ENCODE measurements around the gene CHRM5.

CHRM5 gene

GRCh38 chr15:33955945-33956344, 12.4 kb upstream of the CHRM5 start:
- Histone ChIP-seq H2BK12ac (ENCODE audit: low read length) (no peak overlapping the region), H3K4me3 (ENCODE audit: low read length in 2 of 2) (no peak overlapping the region), H3K9me3 (replicated peaks in 1 of 2; ENCODE audit: control insufficient read depth in 2 of 2, insufficient read depth in 1 of 2, low read depth in 1 of 2, low read length in 2 of 2) (no peaks in the 10 kb centered on the region), H2AK5ac (ENCODE audit: low read depth, low read length) (no peak overlapping the region), H3K4me2 (ENCODE audit: insufficient read depth, low read length, poor library complexity, severe bottlenecking) (no peak overlapping the region), H4K8ac (ENCODE audit: low read depth, low read length) (no peak overlapping the region), H3K4ac (ENCODE audit: low read length) (no peak overlapping the region), H3K36me3 (replicated peaks in 1 of 2; ENCODE audit: control insufficient read depth in 2 of 2, insufficient read depth in 2 of 2, low read length in 2 of 2) (no peaks in the 10 kb centered on the region), H3K27ac (replicated peaks; ENCODE audit: low read length) (no peak overlapping the region), H2BK5ac (ENCODE audit: low read length) (no peak overlapping the region), H3K18ac (ENCODE audit: low read length) (no peak overlapping the region), H2AFZ (ENCODE audit: low read length) (no peak overlapping the region), H3K79me1 (ENCODE audit: low read depth, low read length) (no peaks in the 10 kb centered on the region), H3K27me3 (ENCODE audit: control insufficient read depth in 3 of 3, insufficient read depth in 3 of 3, low read depth in 1 of 3, low read length in 3 of 3) (no peaks in the 10 kb centered on the region), H3K14ac (ENCODE audit: low read length) (no peak overlapping the region), H2BK120ac (ENCODE audit: low read depth, low read length) (no peak overlapping the region), H2BK15ac (ENCODE audit: low read length) (no peak overlapping the region), H4K91ac (ENCODE audit: low read depth, low read length, poor library complexity) (no peak overlapping the region), H3K23ac (ENCODE audit: low read depth, low read length, poor library complexity) (no peak overlapping the region), H3K4me1 (ENCODE audit: control insufficient read depth in 2 of 2, insufficient read depth in 1 of 2, low read depth in 1 of 2, low read length in 2 of 2) (peaks cover 0 to 14% of the 10 kb centered on the region in 2 donors), H3K9ac (ENCODE audit: low read depth, low read length, poor library complexity) (no peak overlapping the region)
- no peak for DNase-seq (ENCODE audit: low spot score)
- WGBS, 2 donors (ENCODE audit: extremely low coverage in 2 of 2, insufficient read length in 2 of 2, insufficient replicate concordance in 1 of 2): no CpG with 5 or more reads among the region's 10 CpGs

- H4K8ac ChIP-seq (ENCODE audit: low read depth, low read length): no peak overlapping the region
- no peak overlapping the region for H2BK12ac ChIP-seq (ENCODE audit: low read length)
- H3K27ac ChIP-seq (replicated peaks; ENCODE audit: low read length): no peak overlapping the region
- no peak overlapping the region for H3K4me3 ChIP-seq (ENCODE audit: low read length in 2 of 2)
- H3K9ac ChIP-seq (ENCODE audit: low read depth, low read length, poor library complexity): no peak overlapping the region
- no peak overlapping the region for H3K18ac ChIP-seq (ENCODE audit: low read length)
- H2AK5ac ChIP-seq (ENCODE audit: low read depth, low read length): no peak overlapping the region
- no CpG with 5 or more reads among the region's 1 CpG for WGBS, 2 donors (ENCODE audit: extremely low coverage in 2 of 2, insufficient read length in 2 of 2, insufficient replicate concordance in 1 of 2)
- no peak overlapping the region for H4K91ac ChIP-seq (ENCODE audit: low read depth, low read length, poor library complexity)
- no peak overlapping the region for H3K4ac ChIP-seq (ENCODE audit: low read length)
- no peak overlapping the region for H3K23ac ChIP-seq (ENCODE audit: low read depth, low read length, poor library complexity)
- no peak for DNase-seq (ENCODE audit: low spot score)
- no peak overlapping the region for H2AFZ ChIP-seq (ENCODE audit: low read length)
- H2BK120ac ChIP-seq (ENCODE audit: low read depth, low read length): no peak overlapping the region
- H3K79me1 ChIP-seq (ENCODE audit: low read depth, low read length): no peaks in the 10 kb centered on the region
- no peaks in the 10 kb centered on the region for H3K9me3 ChIP-seq (replicated peaks in 1 of 2; ENCODE audit: control insufficient read depth in 2 of 2, insufficient read depth in 1 of 2, low read depth in 1 of 2, low read length in 2 of 2)
- H2BK15ac ChIP-seq (ENCODE audit: low read length): no peak overlapping the region
- no peak overlapping the region for H2BK5ac ChIP-seq (ENCODE audit: low read length)
- H3K4me2 ChIP-seq (ENCODE audit: insufficient read depth, low read length, poor library complexity, severe bottlenecking): no peak overlapping the region
- H3K14ac ChIP-seq (ENCODE audit: low read length): no peak overlapping the region
- no peaks in the 10 kb centered on the region for H3K27me3 ChIP-seq (ENCODE audit: control insufficient read depth in 3 of 3, insufficient read depth in 3 of 3, low read depth in 1 of 3, low read length in 3 of 3)
- no peaks in the 10 kb centered on the region for H3K36me3 ChIP-seq (replicated peaks in 1 of 2; ENCODE audit: control insufficient read depth in 2 of 2, insufficient read depth in 2 of 2, low read length in 2 of 2)
- peaks cover 0 to 14% of the 10 kb centered on the region in 2 donors for H3K4me1 ChIP-seq (ENCODE audit: control insufficient read depth in 2 of 2, insufficient read depth in 1 of 2, low read depth in 1 of 2, low read length in 2 of 2)
Measured at GRCh38 chr15:33956397-33956796, 11.9 kb upstream of the CHRM5 start.

GRCh38 chr15:33959844-33960548, 8.3 kb upstream of the CHRM5 start:
- H3K18ac ChIP-seq (ENCODE audit: low read length): no peak overlapping the region
- peaks cover 0 to 14% of the 10 kb centered on the region in 2 donors for H3K4me1 ChIP-seq (ENCODE audit: control insufficient read depth in 2 of 2, insufficient read depth in 1 of 2, low read depth in 1 of 2, low read length in 2 of 2)
- no peaks in the 10 kb centered on the region for H3K9me3 ChIP-seq (replicated peaks in 1 of 2; ENCODE audit: control insufficient read depth in 2 of 2, insufficient read depth in 1 of 2, low read depth in 1 of 2, low read length in 2 of 2)
- H2AK5ac ChIP-seq (ENCODE audit: low read depth, low read length): no peak overlapping the region
- H3K27me3 ChIP-seq (ENCODE audit: control insufficient read depth in 3 of 3, insufficient read depth in 3 of 3, low read depth in 1 of 3, low read length in 3 of 3): no peaks in the 10 kb centered on the region
- H3K14ac ChIP-seq (ENCODE audit: low read length): no peak overlapping the region
- H3K27ac ChIP-seq (replicated peaks; ENCODE audit: low read length): no peak overlapping the region
- no peak overlapping the region for H2BK120ac ChIP-seq (ENCODE audit: low read depth, low read length)
- H3K4ac ChIP-seq (ENCODE audit: low read length): no peak overlapping the region
- H3K36me3 ChIP-seq (replicated peaks in 1 of 2; ENCODE audit: control insufficient read depth in 2 of 2, insufficient read depth in 2 of 2, low read length in 2 of 2): no peaks in the 10 kb centered on the region
- H3K9ac ChIP-seq (ENCODE audit: low read depth, low read length, poor library complexity): no peak overlapping the region
- H2AFZ ChIP-seq (ENCODE audit: low read length): no peak overlapping the region
- H3K79me1 ChIP-seq (ENCODE audit: low read depth, low read length): no peaks in the 10 kb centered on the region
- H2BK15ac ChIP-seq (ENCODE audit: low read length): no peak overlapping the region
- no peak overlapping the region for H4K91ac ChIP-seq (ENCODE audit: low read depth, low read length, poor library complexity)
- no peak overlapping the region for H2BK12ac ChIP-seq (ENCODE audit: low read length)
- H4K8ac ChIP-seq (ENCODE audit: low read depth, low read length): no peak overlapping the region
- no CpG with 5 or more reads among the region's 7 CpGs for WGBS, 2 donors (ENCODE audit: extremely low coverage in 2 of 2, insufficient read length in 2 of 2, insufficient replicate concordance in 1 of 2)
- H2BK5ac ChIP-seq (ENCODE audit: low read length): no peak overlapping the region
- H3K4me2 ChIP-seq (ENCODE audit: insufficient read depth, low read length, poor library complexity, severe bottlenecking): no peak overlapping the region
- no peak for DNase-seq (ENCODE audit: low spot score)
- no peak overlapping the region for H3K4me3 ChIP-seq (ENCODE audit: low read length in 2 of 2)
- H3K23ac ChIP-seq (ENCODE audit: low read depth, low read length, poor library complexity): no peak overlapping the region

GRCh38 chr15:33960549-33960935, 7.8 kb upstream of the CHRM5 start:
- Histone ChIP-seq H3K14ac (ENCODE audit: low read length) (no peak overlapping the region), H3K79me1 (ENCODE audit: low read depth, low read length) (no peaks in the 10 kb centered on the region), H3K27ac (replicated peaks; ENCODE audit: low read length) (no peak overlapping the region), H2BK15ac (ENCODE audit: low read length) (no peak overlapping the region), H2BK120ac (ENCODE audit: low read depth, low read length) (no peak overlapping the region), H3K4ac (ENCODE audit: low read length) (no peak overlapping the region), H4K8ac (ENCODE audit: low read depth, low read length) (no peak overlapping the region), H3K18ac (ENCODE audit: low read length) (no peak overlapping the region), H3K36me3 (replicated peaks in 1 of 2; ENCODE audit: control insufficient read depth in 2 of 2, insufficient read depth in 2 of 2, low read length in 2 of 2) (no peaks in the 10 kb centered on the region), H3K9ac (ENCODE audit: low read depth, low read length, poor library complexity) (no peak overlapping the region), H2BK12ac (ENCODE audit: low read length) (no peak overlapping the region), H3K27me3 (ENCODE audit: control insufficient read depth in 3 of 3, insufficient read depth in 3 of 3, low read depth in 1 of 3, low read length in 3 of 3) (no peaks in the 10 kb centered on the region), H3K23ac (ENCODE audit: low read depth, low read length, poor library complexity) (no peak overlapping the region), H3K4me2 (ENCODE audit: insufficient read depth, low read length, poor library complexity, severe bottlenecking) (no peak overlapping the region), H2AK5ac (ENCODE audit: low read depth, low read length) (no peak overlapping the region), H3K9me3 (replicated peaks in 1 of 2; ENCODE audit: control insufficient read depth in 2 of 2, insufficient read depth in 1 of 2, low read depth in 1 of 2, low read length in 2 of 2) (no peaks in the 10 kb centered on the region), H4K91ac (ENCODE audit: low read depth, low read length, poor library complexity) (no peak overlapping the region), H2AFZ (ENCODE audit: low read length) (no peak overlapping the region), H3K4me3 (ENCODE audit: low read length in 2 of 2) (no peak overlapping the region), H3K4me1 (ENCODE audit: control insufficient read depth in 2 of 2, insufficient read depth in 1 of 2, low read depth in 1 of 2, low read length in 2 of 2) (peaks cover 0 to 14% of the 10 kb centered on the region in 2 donors), H2BK5ac (ENCODE audit: low read length) (no peak overlapping the region)
- WGBS, 2 donors (ENCODE audit: extremely low coverage in 2 of 2, insufficient read length in 2 of 2, insufficient replicate concordance in 1 of 2): no CpG with 5 or more reads among the region's 3 CpGs
- DNase-seq (ENCODE audit: low spot score): no peak
